GM21528 (cell line): ENCODE results near the gene TRPV2.

Experiments used
- ATAC-seq: cut with Tn5 transposase; IDR thresholded peaks from one replicate; pipeline ENCODE4 v1.9.1; 2021; ENCODE audit warnings: mild to moderate bottlenecking, moderate library complexity; ENCODE audit not compliant: unreplicated experiment, low FRiP score

The TRPV2 gene

GRCh38 chr17:16472539-16472938, 57.2 kb downstream of the TRPV2 start:
- no peak for ATAC-seq

- ATAC-seq = no peak
These were observed 58.0 kb downstream of the TRPV2 start for GRCh38 chr17:16473044-16474011.

- ATAC-seq = no peak
These were observed 58.8 kb downstream of the TRPV2 start for GRCh38 chr17:16474012-16474725.

DNA sequence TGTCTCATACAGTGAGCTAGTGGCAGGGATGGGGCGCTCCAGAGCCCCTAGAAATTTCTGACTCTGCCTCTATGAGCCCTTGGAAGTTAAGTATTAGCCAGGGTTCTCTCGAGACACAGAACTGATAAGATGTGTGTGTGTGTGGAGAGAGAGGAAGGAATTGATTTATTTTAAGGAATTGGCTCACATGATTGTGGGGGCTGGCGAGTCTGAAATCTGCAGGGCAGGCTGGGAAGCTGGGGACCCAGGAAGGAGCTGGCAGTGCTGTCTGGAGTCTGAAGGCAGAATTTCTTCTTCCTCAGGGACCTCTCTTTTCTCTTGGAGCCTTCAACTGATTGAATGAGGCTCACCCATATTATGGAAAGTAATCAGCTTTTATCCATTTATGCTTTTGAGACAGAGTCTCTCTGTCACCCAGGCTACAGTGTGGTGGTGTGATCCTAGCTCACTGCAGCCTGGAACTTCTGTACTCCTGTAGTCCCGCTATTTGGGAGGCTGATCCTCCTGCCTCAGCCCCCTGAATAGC, 59.9 kb downstream of the TRPV2 start:
- no peak for ATAC-seq

DNA sequence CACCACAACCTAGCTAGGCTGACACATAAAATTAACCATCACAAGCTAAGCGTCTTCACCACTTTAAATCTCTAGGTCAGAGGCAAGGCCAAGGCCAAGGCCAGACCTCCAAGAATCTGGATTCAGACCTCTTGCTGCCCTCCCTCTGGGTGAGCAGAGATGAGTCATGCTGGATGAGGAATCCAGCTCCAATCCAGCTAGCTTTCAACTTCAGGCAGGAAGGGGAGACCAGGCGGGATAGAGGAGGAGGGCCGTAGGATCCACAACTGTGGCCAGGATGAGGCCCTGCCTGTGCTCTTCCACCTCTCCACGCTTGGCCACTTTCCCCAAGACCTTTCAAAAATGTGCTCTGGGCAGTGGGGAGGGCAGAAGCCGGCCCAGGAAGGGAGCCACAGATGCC, 61.9 kb downstream of the TRPV2 start:
- ATAC-seq = no peak

DNA sequence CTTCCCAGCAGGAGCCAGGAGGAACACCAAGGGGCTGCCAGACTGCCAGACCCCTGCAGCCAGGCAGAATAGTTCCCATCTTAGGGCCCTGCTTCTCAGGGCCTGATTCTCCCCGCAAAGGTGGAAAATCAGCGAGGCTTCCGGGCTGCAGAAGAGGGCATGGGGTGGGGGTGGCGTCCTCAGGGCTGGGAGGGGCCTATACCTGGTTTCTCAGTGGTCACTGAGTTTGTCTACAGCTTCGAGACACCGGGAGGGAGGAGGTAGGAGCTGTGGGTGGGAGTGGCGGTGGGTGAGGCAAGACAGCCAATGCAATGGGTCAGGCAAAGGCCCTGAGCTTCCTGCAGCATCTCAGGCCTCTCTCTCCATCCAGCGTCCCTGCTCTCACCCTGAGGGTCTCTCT, 62.3 kb downstream of the TRPV2 start:
- ATAC-seq = no peak

DNA sequence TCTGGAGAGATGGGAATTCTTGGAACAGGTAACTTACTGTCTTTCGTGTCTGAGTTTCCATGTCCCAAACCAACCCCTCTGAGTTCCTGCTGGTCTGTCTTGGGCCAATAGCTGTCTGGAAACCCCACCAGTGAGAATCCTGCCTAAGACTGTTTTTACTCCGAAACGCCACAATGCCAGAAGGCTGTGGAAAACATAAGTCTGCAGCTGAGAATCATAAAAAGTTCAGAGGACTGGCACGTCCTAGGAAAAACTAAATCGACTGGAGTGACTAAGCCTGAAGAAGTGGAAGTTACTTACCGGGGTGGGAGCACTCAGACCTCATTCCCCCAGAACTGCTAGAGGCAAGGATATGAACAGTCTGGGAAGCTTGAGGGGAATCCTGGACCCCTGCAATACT, 63.3 kb downstream of the TRPV2 start:
- no peak for ATAC-seq

- ATAC-seq = no peak
These were observed 63.9 kb downstream of the TRPV2 start for GRCh38 chr17:16479264-16479663.

DNA sequence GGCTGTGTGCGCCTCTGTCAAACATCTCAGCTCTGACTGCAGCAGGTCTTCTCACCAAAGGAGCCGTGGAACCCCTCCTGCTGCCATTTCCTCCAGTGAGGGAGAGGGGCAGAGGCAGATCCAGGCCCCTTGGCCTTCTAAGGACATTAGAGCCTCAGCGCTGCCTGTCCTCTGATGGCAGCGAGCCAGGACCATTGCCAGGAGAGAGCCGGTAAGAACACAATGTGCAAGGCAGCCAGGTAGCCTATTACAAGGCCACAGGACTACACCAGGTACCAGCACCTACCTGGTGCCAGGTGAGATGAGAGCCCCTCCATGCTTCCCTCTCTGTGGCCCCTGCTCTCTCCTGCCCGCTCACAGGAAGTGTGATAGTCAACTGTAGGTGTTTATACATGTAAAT, 65.6 kb downstream of the TRPV2 start:
- no peak for ATAC-seq

DNA sequence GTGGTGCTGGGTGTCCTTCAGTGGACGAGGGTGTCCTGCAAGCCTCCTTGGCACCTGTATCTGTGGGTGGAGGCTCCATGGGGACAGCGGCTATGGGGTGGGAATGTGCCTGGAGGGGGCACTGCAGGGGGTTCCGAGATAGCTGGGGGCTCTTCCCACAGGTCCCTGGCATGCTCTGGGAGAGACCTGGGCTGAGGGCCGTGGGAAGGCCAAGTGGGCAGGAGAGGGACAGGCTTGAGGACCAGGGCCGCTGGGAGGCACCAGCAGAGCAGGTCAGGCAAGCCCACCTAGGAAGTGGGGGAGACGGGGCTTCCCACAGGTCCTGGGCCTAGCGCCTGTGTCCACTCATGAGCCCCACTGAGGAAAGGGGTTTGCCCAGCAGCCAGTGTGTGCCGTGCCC, 66.9 kb downstream of the TRPV2 start:
- ATAC-seq = no peak

- ATAC-seq = no peak
These were observed 67.8 kb downstream of the TRPV2 start for GRCh38 chr17:16483021-16483645.

DNA sequence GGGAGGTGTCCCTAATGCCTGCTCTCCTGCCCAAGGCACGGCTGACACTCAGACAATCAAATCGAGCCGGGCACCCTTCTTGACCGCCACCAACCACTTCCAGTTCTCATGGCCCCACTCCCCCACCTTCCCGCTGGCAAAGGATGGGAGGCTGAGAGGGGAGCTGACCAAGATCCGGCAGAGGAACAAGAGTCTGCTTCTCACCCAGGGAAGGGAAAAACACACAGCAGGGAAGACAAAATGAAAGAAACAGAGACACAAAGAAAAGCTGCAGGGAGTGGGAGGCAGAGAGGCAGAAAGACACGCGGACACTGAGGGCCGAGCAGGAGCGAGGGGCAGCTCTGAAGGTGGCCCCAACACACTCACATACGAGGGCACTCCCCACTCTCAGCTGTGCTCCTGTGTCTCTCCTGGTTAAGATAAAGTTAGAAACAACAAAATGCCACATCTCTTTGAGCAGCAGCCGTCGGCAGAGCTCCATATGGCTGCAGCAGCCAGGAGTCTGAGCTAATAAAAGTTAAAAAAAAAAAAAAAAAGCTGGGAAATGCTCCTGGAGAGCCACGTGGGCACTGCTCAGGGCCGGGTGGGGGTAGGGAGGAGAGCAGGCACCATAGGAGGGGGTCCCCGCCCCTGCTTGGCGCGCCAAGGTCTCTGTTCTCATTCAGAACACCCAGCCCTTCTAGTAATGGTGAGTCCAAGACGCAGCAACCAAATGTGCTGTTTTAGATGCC, 69.2 kb downstream of the TRPV2 start:
- ATAC-seq = no peak
